Eye (tissue), 1 donor: ENCODE results near the gene MEGF10.

Experiments
- DNase-seq: peaks from one replicate; pipeline ENCODE4 v3.0.0-alpha.2; 2015

The MEGF10 gene

GRCh38 chr5:127330116-127330515, 39.5 kb downstream of the MEGF10 start:
- DNase-seq: no peak

GRCh38 chr5:127331890-127332649, 41.5 kb downstream of the MEGF10 start:
- no peak for DNase-seq

- DNase-seq: no peak
Observed at GRCh38 chr5:127333483-127333882, 42.9 kb downstream of the MEGF10 start.

GRCh38 chr5:127335381-127335780, 44.8 kb downstream of the MEGF10 start:
- DNase-seq: no peak

- no peak for DNase-seq
Observed at GRCh38 chr5:127337876-127338275, 47.3 kb downstream of the MEGF10 start.

- DNase-seq: no peak
Observed at GRCh38 chr5:127338501-127338900, 47.9 kb downstream of the MEGF10 start.

GRCh38 chr5:127340606-127341005, 50.0 kb downstream of the MEGF10 start:
- DNase-seq: no peak

GRCh38 chr5:127342364-127342763, 51.8 kb downstream of the MEGF10 start:
- DNase-seq: no peak

GRCh38 chr5:127343313-127343712, 52.7 kb downstream of the MEGF10 start:
- no peak for DNase-seq

GRCh38 chr5:127343866-127344265, 53.3 kb downstream of the MEGF10 start:
- DNase-seq: no peak

- DNase-seq: no peak
Observed at GRCh38 chr5:127344931-127345330, 54.3 kb downstream of the MEGF10 start.

- no peak for DNase-seq
Observed at GRCh38 chr5:127351418-127351817, 60.8 kb downstream of the MEGF10 start.

GRCh38 chr5:127352068-127352467, 61.5 kb downstream of the MEGF10 start:
- no peak for DNase-seq

GRCh38 chr5:127353327-127353726, 62.7 kb downstream of the MEGF10 start:
- no peak for DNase-seq

GRCh38 chr5:127353796-127354195, 63.2 kb downstream of the MEGF10 start:
- no peak for DNase-seq

GRCh38 chr5:127355337-127355736, 64.7 kb downstream of the MEGF10 start:
- DNase-seq: peak; percentile 58

GRCh38 chr5:127358284-127358683, 67.7 kb downstream of the MEGF10 start:
- no peak for DNase-seq

GRCh38 chr5:127358740-127359139, 68.1 kb downstream of the MEGF10 start:
- no peak for DNase-seq

GRCh38 chr5:127359502-127359901, 68.9 kb downstream of the MEGF10 start:
- DNase-seq: no peak

- DNase-seq: no peak
Observed at GRCh38 chr5:127363403-127363802, 72.8 kb downstream of the MEGF10 start.

GRCh38 chr5:127367029-127367428, 76.4 kb downstream of the MEGF10 start:
- no peak for DNase-seq

GRCh38 chr5:127367946-127368465, 77.4 kb downstream of the MEGF10 start:
- DNase-seq: no peak

GRCh38 chr5:127369796-127370195, 79.2 kb downstream of the MEGF10 start:
- DNase-seq: peak; percentile 60

GRCh38 chr5:127370631-127371030, 80.0 kb downstream of the MEGF10 start:
- no peak for DNase-seq
